Stimulated activated CD8-positive, alpha-beta memory T cell treated with anti-CD3 and anti-CD28 coated beads, Interleukin-4, amount 100 ng/mL, for 24 hours (primary cell): ENCODE data around the gene CAMSAP2.

Experiments used
- DNase-seq: peaks from one replicate; pipeline ENCODE4 v3.0.0-alpha.2; 2020; ENCODE audit warnings: low read depth

The CAMSAP2 gene

DNA sequence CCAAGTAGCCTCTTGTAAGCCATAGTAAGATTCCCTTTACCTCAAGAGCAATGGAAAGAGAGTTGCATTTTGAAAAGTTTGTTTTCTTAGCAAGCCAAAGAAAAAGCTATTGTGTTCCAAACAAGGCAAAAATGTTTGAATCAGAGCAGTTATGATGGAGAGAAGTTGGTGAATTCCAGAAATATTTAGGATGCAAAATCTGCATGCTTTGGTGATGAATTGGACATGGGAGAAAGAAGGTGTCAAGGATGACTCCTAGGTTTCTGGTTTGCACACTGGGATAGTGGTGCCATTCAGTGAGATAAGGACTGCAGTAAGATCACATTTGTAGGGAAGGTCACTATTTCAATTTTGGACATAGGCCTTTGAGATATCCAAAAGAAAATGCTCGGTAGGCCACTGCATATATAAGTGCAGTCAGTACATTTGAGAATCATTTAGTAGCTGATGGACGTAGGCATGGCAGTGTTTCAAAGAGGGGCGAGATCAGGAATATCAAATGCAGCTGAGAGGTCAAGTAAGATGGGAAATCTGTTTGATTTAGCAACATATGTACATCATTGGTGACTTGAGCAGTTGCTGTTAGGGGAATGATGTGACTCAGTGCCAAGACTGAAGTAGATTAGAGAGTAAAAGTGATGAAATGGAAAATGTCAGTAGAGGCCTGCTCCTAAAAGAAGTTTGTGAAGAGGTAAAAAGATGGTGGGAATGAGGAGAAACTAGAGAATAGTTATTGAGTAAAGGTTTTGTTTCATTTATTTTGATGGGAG, 100.2 kb downstream of the CAMSAP2 start:
- DNase-seq: no peak

DNA sequence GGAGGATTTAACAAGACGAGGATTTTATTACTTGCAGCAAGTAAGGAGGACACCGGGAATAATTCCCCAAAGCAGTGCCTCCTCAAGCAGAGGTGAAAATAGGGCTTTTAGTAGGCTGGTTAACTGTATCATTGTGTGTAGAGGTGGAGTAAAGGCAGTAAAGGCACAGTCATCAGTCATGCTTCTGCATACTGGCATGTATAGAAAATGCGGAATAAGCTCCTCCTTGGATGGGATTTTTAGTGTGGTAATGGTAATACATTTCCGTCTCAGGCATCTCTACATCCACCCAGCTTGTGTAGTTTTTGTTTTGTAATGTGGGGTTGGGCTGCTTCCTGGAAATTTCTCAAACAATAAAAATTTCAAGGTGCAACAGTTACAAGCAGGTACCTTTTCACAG, 106.7 kb downstream of the CAMSAP2 start:
- DNase-seq: no peak

DNA sequence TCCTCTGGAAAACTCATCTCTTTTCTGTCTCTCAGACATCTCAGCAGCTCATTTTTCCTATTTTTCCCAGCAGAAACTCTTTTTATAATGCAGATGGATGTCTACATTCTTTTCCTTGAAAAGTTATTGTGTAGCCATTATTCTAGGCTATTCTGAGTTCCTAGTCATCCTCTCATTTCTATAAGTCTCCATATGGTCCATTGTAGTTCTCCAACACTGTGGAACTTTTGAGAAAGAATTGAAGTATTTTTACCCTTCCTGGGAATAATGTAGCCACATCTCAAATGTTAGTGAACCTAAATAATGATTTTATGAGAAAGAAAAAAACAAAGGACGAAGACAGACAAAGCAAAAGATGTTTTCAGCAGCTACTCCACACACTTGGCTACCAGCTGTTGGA, 107.7 kb downstream of the CAMSAP2 start:
- no peak for DNase-seq

DNA sequence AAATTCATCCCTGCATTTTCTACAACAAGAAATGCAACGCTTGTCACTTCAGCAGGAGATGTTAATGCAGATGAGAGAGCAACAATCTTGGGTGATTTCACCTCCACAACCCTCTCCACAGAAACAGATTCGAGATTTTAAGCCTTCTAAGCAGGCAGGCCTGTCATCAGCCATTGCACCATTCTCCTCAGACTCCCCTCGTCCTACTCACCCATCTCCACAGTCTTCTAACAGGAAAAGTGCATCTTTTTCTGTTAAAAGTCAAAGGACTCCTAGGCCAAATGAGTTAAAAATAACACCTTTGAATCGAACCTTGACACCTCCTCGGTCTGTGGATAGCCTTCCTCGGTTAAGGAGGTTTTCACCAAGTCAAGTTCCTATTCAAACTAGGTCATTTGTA, 110.7 kb downstream of the CAMSAP2 start:
- no peak for DNase-seq

- DNase-seq: no peak
These were observed 111.9 kb downstream of the CAMSAP2 start for GRCh38 chr1:200850554-200850953.

GRCh38 chr1:200856716-200857357, 118.1 kb downstream of the CAMSAP2 start:
- DNase-seq: no peak

DNA sequence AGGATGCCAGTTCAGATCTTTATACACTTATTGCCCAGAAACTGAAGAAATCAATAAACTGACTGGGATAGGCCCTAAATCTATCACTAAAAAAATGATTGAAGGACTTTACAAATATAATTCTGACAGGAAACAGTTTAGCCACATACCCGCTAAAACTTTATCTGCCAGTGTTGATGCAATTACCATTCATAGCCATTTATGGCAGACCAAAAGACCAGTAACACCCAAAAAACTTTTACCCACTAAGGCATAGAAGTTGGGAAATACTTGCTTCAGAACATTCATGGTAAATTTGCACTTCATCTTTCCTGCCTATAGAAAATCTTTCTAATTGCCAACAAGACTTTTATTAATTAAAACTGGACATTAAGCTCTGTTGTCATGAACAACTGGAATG, 119.1 kb downstream of the CAMSAP2 start:
- DNase-seq: no peak

GRCh38 chr1:200861937-200862647, 123.4 kb downstream of the CAMSAP2 start:
- DNase-seq: no peak

DNA sequence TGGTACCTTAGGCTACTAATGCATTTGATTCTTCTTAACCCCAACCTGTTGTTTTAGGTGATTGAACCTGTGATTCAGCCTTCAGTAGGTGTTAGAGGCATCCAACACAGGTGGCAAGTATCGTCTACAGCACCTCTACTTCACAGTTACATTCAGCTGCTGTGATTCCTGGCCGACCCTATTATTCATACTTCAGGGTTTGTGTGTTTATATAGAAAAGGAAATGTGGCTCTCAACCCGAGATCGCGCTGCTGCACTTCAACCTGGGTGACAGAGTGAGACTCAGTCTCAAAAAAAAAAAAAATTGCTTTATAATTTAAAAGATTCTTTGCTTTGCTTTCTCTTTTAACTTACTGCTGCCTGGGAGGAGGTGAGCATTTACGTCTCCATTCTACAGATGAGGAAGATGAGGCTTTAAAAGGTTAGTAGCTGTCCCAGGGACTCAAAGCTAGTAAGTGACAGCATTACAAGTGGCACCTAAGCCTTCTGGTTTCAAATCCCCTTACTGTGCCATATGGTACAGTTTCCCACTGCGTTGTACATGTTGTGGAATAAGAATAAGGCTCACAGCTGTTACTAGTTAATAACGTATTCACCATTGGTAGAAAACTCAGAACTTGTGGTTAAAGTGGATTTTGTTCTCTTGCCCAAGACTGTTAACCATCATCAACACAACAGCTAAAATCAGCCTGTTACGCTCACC, 124.2 kb downstream of the CAMSAP2 start:
- DNase-seq: no peak

GRCh38 chr1:200866116-200866515, 127.4 kb downstream of the CAMSAP2 start:
- DNase-seq: no peak

GRCh38 chr1:200866521-200866920, 127.8 kb downstream of the CAMSAP2 start:
- no peak for DNase-seq

DNA sequence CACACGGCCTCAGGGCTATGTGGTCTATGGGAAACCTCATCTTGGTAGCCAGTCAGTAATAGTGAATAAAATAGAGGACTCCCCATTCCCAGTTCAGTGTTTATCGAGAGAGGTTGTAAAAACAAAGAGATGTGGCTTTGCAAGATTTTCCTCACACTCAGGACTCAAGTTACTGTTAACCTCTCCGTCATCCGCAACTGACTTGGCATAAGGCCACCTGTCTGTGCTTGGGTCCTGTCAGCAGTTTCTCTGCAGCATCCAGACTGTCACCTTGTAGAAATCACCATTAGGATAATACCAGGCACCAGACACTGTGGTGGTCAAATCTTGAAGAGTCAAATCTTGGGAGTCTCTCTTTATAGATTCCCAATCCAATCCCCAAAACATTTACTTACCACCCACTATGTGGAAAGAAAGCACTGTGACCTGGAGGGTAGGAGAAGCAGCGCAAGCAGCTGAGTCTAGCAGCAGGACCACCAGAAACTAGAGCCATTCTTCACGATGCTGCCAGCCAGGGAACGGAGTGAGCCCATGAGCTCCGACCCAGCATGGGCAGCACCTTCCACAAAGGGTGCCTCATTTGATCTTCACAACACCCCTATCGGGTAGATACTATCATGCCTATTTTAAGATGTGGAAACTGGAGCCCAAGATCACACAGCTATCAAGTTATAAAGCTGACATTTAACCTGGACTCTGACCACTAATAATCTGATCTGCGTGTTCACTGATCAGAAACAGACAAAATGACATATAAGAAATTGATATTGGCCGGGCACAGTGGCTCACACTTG, 128.5 kb downstream of the CAMSAP2 start:
- DNase-seq: no peak

- DNase-seq: no peak
These were observed 130.7 kb downstream of the CAMSAP2 start for GRCh38 chr1:200869376-200869752.

DNA sequence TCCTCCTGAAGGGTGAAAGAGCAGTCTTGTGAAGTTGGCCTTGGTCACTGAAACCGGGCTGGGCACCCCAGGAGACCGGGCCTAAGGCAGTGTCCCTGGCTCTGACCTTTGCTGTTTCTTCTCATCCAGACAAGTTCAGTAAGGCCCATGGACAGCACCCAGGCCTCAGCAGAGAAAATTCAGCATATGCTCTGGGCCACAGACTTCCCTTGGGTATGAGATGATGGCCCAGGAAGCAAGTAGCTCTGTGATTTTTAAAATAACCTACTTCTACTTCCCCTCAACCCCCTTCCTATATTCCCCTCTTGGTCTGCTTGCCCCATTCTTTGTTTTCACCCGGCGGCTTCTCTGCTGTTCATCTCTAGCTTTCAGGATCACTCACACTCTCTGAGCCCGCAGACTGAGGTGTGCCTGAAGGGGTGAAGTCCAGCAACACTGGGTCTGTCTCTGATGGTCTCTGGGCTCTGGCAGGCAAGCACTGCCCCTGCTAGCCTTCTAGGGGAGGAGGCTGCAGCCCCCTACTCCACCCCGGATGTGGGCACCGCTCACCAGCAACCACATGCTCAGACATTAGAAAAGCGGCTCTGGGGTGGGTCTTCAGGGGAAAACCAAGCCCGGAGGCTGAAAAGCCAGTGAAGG, 131.2 kb downstream of the CAMSAP2 start:
- DNase-seq: no peak

GRCh38 chr1:200872446-200873115, 133.9 kb downstream of the CAMSAP2 start, which contains the start of gene GPR25:
TSS of gene GPR25 (plus strand) at chr1:200872981. CDS start at chr1:200873038, 57 bp downstream.
- no peak for DNase-seq

DNA sequence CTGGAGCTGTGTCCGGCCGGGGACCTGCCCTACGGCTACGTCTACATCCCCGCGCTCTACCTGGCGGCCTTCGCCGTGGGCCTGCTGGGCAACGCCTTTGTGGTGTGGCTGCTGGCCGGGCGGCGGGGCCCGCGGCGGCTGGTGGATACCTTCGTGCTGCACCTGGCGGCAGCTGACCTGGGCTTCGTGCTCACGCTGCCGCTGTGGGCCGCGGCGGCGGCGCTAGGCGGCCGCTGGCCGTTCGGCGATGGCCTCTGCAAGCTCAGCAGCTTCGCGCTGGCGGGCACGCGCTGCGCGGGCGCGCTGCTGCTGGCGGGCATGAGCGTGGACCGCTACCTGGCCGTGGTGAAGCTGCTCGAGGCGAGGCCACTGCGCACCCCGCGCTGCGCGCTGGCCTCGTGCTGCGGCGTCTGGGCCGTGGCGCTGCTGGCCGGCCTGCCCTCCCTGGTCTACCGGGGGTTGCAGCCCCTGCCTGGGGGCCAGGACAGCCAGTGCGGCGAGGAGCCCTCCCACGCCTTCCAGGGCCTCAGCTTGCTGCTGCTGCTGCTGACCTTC, 134.5 kb downstream of the CAMSAP2 start:
- no peak for DNase-seq

DNA sequence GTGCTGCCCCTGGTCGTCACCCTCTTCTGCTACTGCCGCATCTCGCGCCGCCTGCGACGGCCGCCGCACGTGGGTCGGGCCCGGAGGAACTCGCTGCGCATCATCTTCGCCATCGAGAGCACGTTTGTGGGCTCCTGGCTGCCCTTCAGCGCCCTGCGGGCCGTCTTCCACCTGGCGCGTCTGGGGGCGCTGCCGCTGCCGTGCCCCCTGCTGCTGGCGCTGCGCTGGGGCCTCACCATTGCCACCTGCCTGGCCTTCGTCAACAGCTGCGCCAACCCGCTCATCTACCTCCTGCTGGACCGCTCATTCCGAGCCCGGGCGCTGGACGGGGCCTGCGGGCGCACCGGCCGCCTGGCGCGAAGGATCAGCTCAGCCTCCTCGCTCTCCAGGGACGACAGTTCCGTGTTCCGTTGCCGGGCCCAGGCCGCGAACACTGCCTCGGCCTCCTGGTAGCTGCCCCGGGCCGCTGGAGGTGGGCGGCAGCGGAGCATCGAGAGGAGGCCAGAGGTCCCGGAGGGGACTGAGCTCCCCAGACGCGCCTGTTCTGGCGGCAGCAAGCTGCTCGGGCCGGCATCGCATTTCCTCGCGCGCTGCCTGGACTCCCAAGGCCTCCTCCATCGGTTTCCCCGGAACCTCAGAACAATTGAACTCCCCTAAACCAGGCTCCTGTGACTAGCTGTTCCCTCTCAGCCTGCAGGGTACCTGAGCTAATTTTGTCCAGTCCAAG, 135.1 kb downstream of the CAMSAP2 start:
- no peak for DNase-seq

GRCh38 chr1:200874694-200875093, 136.0 kb downstream of the CAMSAP2 start:
- DNase-seq: no peak

DNA sequence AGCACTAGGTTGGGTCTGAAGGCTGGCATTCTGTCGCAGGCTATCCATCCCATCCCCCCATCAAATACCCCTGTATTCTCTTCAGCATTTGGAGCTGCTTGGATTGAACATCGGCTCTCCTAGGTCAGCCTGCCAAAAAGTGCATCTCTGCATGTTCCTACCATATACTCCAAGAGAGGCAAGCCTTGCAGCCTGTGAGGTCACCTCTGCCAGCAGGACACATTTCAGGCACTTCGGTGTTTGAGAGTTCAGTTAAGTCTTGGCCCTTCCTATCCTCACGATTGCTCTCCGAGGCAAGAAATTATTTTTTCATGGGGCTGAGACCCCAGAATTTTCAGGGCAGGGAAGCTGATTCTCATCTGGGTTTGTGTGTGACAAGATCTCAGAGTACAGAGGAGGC, 136.7 kb downstream of the CAMSAP2 start:
- no peak for DNase-seq

DNA sequence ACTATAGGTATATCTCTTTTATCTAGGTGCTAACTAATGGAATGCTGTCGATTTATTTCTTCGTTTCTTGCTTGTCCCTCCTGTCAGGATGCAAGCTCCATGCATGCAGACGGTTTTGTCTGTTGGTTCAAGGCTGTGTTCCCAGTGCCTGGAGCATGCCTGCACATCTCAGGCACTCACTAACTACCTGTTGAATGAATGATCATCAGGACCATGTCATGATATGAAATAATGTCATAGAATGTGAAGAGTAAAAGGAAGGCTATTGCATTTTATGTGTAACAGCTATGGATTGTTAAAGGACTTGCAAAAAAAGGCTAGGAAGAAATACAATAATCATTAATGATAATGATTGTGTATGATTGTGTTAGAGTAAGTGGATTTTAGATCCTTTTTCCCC, 138.3 kb downstream of the CAMSAP2 start:
- no peak for DNase-seq
